H9 (cell line): Measurements from ENCODE around the gene TIPARP. TPM values are rescaled to one million over a fixed set of nuclear protein-coding genes. Genes with fewer than 3 reads are reported as not detected.

Experiments used
- DNase-seq: peaks from one replicate; pipeline ENCODE4 v3.0.0-alpha.2; 2017
- H2AFZ ChIP-seq: one replicate; pipeline ENCODE4 v1.6.1; 2013; ENCODE audit warnings: mild to moderate bottlenecking, low read length, control low read depth, moderate library complexity
- H2AK5ac ChIP-seq: 2 replicates; pipeline ENCODE4 v1.6.1; 2013; ENCODE audit warnings: low read length, control low read depth, mixed read lengths; ENCODE audit not compliant: insufficient read length
- H2BK120ac ChIP-seq: one replicate; pipeline ENCODE4 v1.6.1; 2013; ENCODE audit warnings: low read depth, mild to moderate bottlenecking, low read length, control low read depth, inconsistent platforms; ENCODE audit not compliant: poor library complexity, severe bottlenecking
- H2BK12ac ChIP-seq: 2 replicates; pipeline ENCODE4 v1.6.1; 2013; ENCODE audit warnings: low read length, control low read depth, mixed read lengths, low read depth; ENCODE audit not compliant: insufficient read length
- H2BK15ac ChIP-seq: 2 replicates; pipeline ENCODE4 v1.6.1; 2013; ENCODE audit warnings: low read depth, low read length, control low read depth
- H2BK20ac ChIP-seq: one replicate; pipeline ENCODE4 v1.6.1; 2013; ENCODE audit warnings: low read depth, mild to moderate bottlenecking, low read length, control low read depth, inconsistent platforms; ENCODE audit not compliant: poor library complexity, severe bottlenecking
- H2BK5ac ChIP-seq: 2 replicates; pipeline ENCODE4 v1.6.1; 2013; ENCODE audit warnings: low read length, control low read depth, mixed read lengths; ENCODE audit not compliant: insufficient read length
- H3K14ac ChIP-seq: 2 replicates; pipeline ENCODE4 v1.6.1; 2013; ENCODE audit warnings: low read length, control low read depth; ENCODE audit not compliant: insufficient read depth
- H3K18ac ChIP-seq: 2 replicates; pipeline ENCODE4 v1.6.1; 2013; ENCODE audit warnings: low read depth, mild to moderate bottlenecking, mixed read lengths, low read length, control low read depth; ENCODE audit not compliant: insufficient read length
- H3K23ac ChIP-seq: 2 replicates; pipeline ENCODE4 v1.6.1; 2013; ENCODE audit warnings: low read length, control low read depth, mixed read lengths, low read depth; ENCODE audit not compliant: insufficient read length
- H3K23me2 ChIP-seq: 2 replicates; pipeline ENCODE4 v1.6.1; 2013; ENCODE audit warnings: low read depth, mild to moderate bottlenecking, mixed read lengths, low read length, control low read depth; ENCODE audit not compliant: insufficient read length, poor library complexity, severe bottlenecking
- H3K27ac ChIP-seq: 2 replicates; pipeline ENCODE4 v1.5.1; 2013; ENCODE audit warnings: low read length, control low read depth, mixed read lengths, low read depth; ENCODE audit not compliant: insufficient read length
- H3K27me3 ChIP-seq: 2 replicates; pipeline ENCODE4 v1.6.1; 2013; ENCODE audit warnings: low read length, control low read depth, inconsistent platforms; ENCODE audit not compliant: insufficient read depth
- H3K4ac ChIP-seq: 2 replicates; pipeline ENCODE4 v1.6.1; 2013; ENCODE audit warnings: low read depth, mild to moderate bottlenecking, control low read depth, inconsistent platforms, low read length, moderate library complexity
- H3K4me1 ChIP-seq: 2 replicates; pipeline ENCODE4 v1.6.1; 2013; ENCODE audit warnings: low read length, control low read depth, inconsistent platforms; ENCODE audit not compliant: insufficient read depth
- H3K4me2 ChIP-seq: 2 replicates; pipeline ENCODE4 v1.6.1; 2013; ENCODE audit warnings: low read length, control low read depth, mixed read lengths; ENCODE audit not compliant: insufficient read length, insufficient read depth
- H3K56ac ChIP-seq: 2 replicates; pipeline ENCODE4 v1.6.1; 2013; ENCODE audit warnings: low read depth, mild to moderate bottlenecking, mixed read lengths, low read length, control low read depth; ENCODE audit not compliant: insufficient read length
- H3K79me1 ChIP-seq: 2 replicates; pipeline ENCODE4 v1.6.1; 2013; ENCODE audit warnings: low read depth, mild to moderate bottlenecking, moderate library complexity, low read length, control low read depth, inconsistent platforms; ENCODE audit not compliant: insufficient read depth, poor library complexity, severe bottlenecking
- H3K79me2 ChIP-seq: 2 replicates; pipeline ENCODE4 v1.6.1; 2013; ENCODE audit warnings: low read length, control low read depth, inconsistent platforms; ENCODE audit not compliant: insufficient read depth
- H3K9ac ChIP-seq: 2 replicates; pipeline ENCODE4 v1.6.1; 2013; ENCODE audit warnings: low read length, control low read depth, mixed read lengths; ENCODE audit not compliant: insufficient read length; ENCODE audit errors: extremely low read depth
- H3K9me3 ChIP-seq: one replicate; pipeline ENCODE4 v1.6.1; 2013; ENCODE audit warnings: low read depth, low read length, inconsistent platforms; ENCODE audit not compliant: control insufficient read depth
- H3T11ph ChIP-seq: one replicate; pipeline ENCODE4 v1.6.1; 2013; ENCODE audit warnings: mild to moderate bottlenecking, low read length, control low read depth, inconsistent platforms
- H4K20me1 ChIP-seq: one replicate; pipeline ENCODE4 v1.6.1; 2013; ENCODE audit not compliant: control insufficient read depth, insufficient read length, insufficient read depth
- H4K5ac ChIP-seq: 2 replicates; pipeline ENCODE4 v1.6.1; 2013; ENCODE audit warnings: low read depth, mild to moderate bottlenecking, mixed read lengths, low read length, control low read depth; ENCODE audit not compliant: insufficient read length
- H4K8ac ChIP-seq: replicated peaks from 2 replicates; pipeline ENCODE4 v1.6.1; 2013; ENCODE audit warnings: low read length, control low read depth, mixed read lengths, low read depth; ENCODE audit not compliant: insufficient read length
- H4K91ac ChIP-seq: 2 replicates; pipeline ENCODE4 v1.6.1; 2013; ENCODE audit warnings: low read depth, mild to moderate bottlenecking, moderate library complexity, mixed read lengths, low read length, control low read depth; ENCODE audit not compliant: insufficient read length
- H3K27ac Mint-ChIP-seq, 3 experiments: 2 replicates in 2 of 3; 3 replicates in 1 of 3; pipeline ENCODE4 v1.8.0; 2020 to 2021; ENCODE audit warnings: mixed read lengths in 3 of 3, mild to moderate bottlenecking in 1 of 3, moderate library complexity in 1 of 3
- H3K27me3 Mint-ChIP-seq: 2 replicates; pipeline ENCODE4 v1.8.0; 2021; ENCODE audit warnings: low read depth, mild to moderate bottlenecking, moderate library complexity, mixed read lengths
- H3K36me3 Mint-ChIP-seq, 3 experiments: 2 replicates in 2 of 3; 3 replicates in 1 of 3; pipeline ENCODE4 v1.8.0; 2020 to 2021; ENCODE audit warnings: low read depth in 3 of 3, mixed read lengths in 3 of 3; ENCODE audit not compliant: insufficient read depth in 1 of 3
- H3K4me1 Mint-ChIP-seq, 2 experiments: 2 replicates each; pipeline ENCODE4 v1.8.0; 2020; ENCODE audit warnings: mixed read lengths in 2 of 2
- H3K4me3 Mint-ChIP-seq, 2 experiments: 2 replicates in 1 of 2; 3 replicates in 1 of 2; pipeline ENCODE4 v1.8.0; 2020 to 2021; ENCODE audit warnings: mild to moderate bottlenecking in 2 of 2, mixed read lengths in 2 of 2, moderate library complexity in 1 of 2
- H3K9me3 Mint-ChIP-seq, 2 experiments: 2 replicates in 1 of 2; 3 replicates in 1 of 2; pipeline ENCODE4 v1.8.0; 2020; ENCODE audit warnings: mild to moderate bottlenecking in 2 of 2, mixed read lengths in 2 of 2, moderate library complexity in 1 of 2
- CTCF ChIP-seq: fragments of 200-600 bp; sonication (generic); conservative IDR thresholded peaks from 3 replicates; pipeline ENCODE4 v1.8.0; 2021; ENCODE audit warnings: antibody characterized with exemption, mild to moderate bottlenecking
- WGBS: extraction: QIAGEN DNeasy Blood & Tissue Kit; methylation state at CpG from one replicate; pipeline ENCODE4 v1.1.7; 2013; ENCODE audit warnings: missing lambda C conversion rate, low lambda C conversion rate, mixed read lengths; ENCODE audit not compliant: insufficient read length; ENCODE audit errors: extremely low coverage; 5-methylcytosine and 5-hydroxymethylcytosine counted together
- total RNA-seq: library from RNA; stranded (reverse); gene quantifications from 2 replicates; pipeline ENCODE4 v1.2.1, GENCODE V29; 2021

The TIPARP gene
- total RNA-seq, 1 experiment from 2014 or later: 5.9 TPM

GRCh38 chr3:156732261-156732660 lies 57.9 kb downstream of the TIPARP start:
- Histone ChIP-seq H2AK5ac (no peak overlapping the region), H2AFZ (no peak overlapping the region), H3K27me3 (no peaks in the 10 kb centered on the region), H3K4me1 (no peaks in the 10 kb centered on the region), H3K4ac (no peak overlapping the region), H3T11ph (no peak overlapping the region), H3K18ac (no peak overlapping the region), H2BK20ac (no peak overlapping the region), H3K9ac (no peak overlapping the region), H4K8ac (no peak overlapping the region), H4K91ac (no peak overlapping the region), H3K23me2 (no peaks in the 10 kb centered on the region), H4K5ac (no peak overlapping the region), H3K27ac (no peak overlapping the region), H4K20me1 (no peaks in the 10 kb centered on the region), H3K14ac (no peak overlapping the region), H3K56ac (no peak overlapping the region), H2BK120ac (no peak overlapping the region), H3K9me3 (no peaks in the 10 kb centered on the region), H3K4me2 (no peak overlapping the region), H2BK15ac (no peak overlapping the region), H2BK12ac (no peak overlapping the region), H2BK5ac (no peak overlapping the region), H3K79me2 (no peaks in the 10 kb centered on the region), H3K79me1 (no peaks in the 10 kb centered on the region), H3K23ac (no peak overlapping the region)
- H3K27me3 Mint-ChIP-seq: no peaks in the 10 kb centered on the region
- no peak for TF ChIP-seq CTCF
- H3K9me3 Mint-ChIP-seq: peaks cover 0 to 3% of the 10 kb centered on the region in 2 experiments; a peak in 1 of 5 replicates
- H3K36me3 Mint-ChIP-seq: no peaks in the 10 kb centered on the region; a peak in 1 of 7 replicates
- no peak overlapping the region for H3K4me3 Mint-ChIP-seq
- DNase-seq: no peak
- H3K27ac Mint-ChIP-seq: no peak overlapping the region
- peaks cover 11 to 12% of the 10 kb centered on the region in 2 experiments for H3K4me1 Mint-ChIP-seq
- no CpG with 5 or more reads among the region's 6 CpGs for WGBS
